Endothelial cell of umbilical vein (primary cell): ENCODE results near the gene DOCK6. TPM values are rescaled to one million over a fixed set of nuclear protein-coding genes. Genes with fewer than 3 reads are reported as not detected.

Source experiments
- BruUV-seq: library from RNA; stranded (reverse); fragments of 400-500 nt; replicated peaks from 2 replicates; lab custom pipeline; 2021; lab: Mats Ljungman, UMichigan
- CTCF ChIA-PET: fragments of 300-600, 350-600 bp; sonication (Branson Sonifier 250); formaldehyde crosslinking; loops from one replicate; lab custom pipeline; 2021; ENCODE audit warnings: antibody characterized with exemption, inconsistent platforms; lab: Charles Lee
- POLR2A ChIA-PET: fragments of 300-600, 350-600 bp; sonication (Branson Sonifier 250); formaldehyde crosslinking; loops from one replicate; lab custom pipeline; 2021; ENCODE audit warnings: antibody characterized with exemption, inconsistent platforms; lab: Charles Lee
- DNase-seq: peaks from one replicate; pipeline ENCODE4 v3.0.0-alpha.2; 2011; ENCODE audit warnings: low read depth, low spot score
- FAIRE-seq: peaks from 2 replicates; lab custom pipeline; 2011; peaks lifted over from hg19 to GRCh38; lab: Jason Lieb, UNC
- H2AFZ ChIP-seq: 2 replicates; pipeline ENCODE4 v1.6.0; 2012; ENCODE audit warnings: low read depth, low read length, control low read depth, inconsistent platforms
- H3K27ac ChIP-seq: 2 replicates; pipeline ENCODE4 v1.5.1; 2011; ENCODE audit warnings: low read depth, mild to moderate bottlenecking, control low read depth, low read length, moderate library complexity; ENCODE audit not compliant: insufficient read depth
- H3K27me3 ChIP-seq, 2 experiments: 2 replicates each; pipeline versions ENCODE4 v1.6.0 to v1.6.1; 2011; ENCODE audit warnings: low read length in 2 of 2, mixed read lengths in 1 of 2; ENCODE audit not compliant: control insufficient read depth in 2 of 2, insufficient read depth in 2 of 2
- H3K36me3 ChIP-seq, 2 experiments: 2 replicates in 1 of 2; 3 replicates in 1 of 2; pipeline ENCODE4 v1.5.1; 2011; ENCODE audit warnings: low read length in 2 of 2, mild to moderate bottlenecking in 1 of 2, moderate library complexity in 1 of 2; ENCODE audit not compliant: control insufficient read depth in 2 of 2, insufficient read depth in 2 of 2; ENCODE audit errors: extremely low read depth in 1 of 2
- H3K4me1 ChIP-seq: 3 replicates; pipeline ENCODE4 v1.5.1; 2011; ENCODE audit warnings: mild to moderate bottlenecking, low read length; ENCODE audit not compliant: control insufficient read depth, insufficient read depth; ENCODE audit errors: extremely low read depth
- H3K4me2 ChIP-seq: 2 replicates; pipeline ENCODE4 v1.6.1; 2011; ENCODE audit warnings: low read length, control low read depth, mixed read lengths; ENCODE audit not compliant: insufficient read depth
- H3K4me3 ChIP-seq, 3 experiments: fragments of 200-600 bp in 1 of 3; sonication (generic), shearing (Covaris generic) in 1 of 3; replicated peaks in 1 of 3; 2 replicates each; pipeline ENCODE4 v1.5.1; 2011 to 2016; ENCODE audit warnings: control low read depth in 3 of 3, low read length in 3 of 3, mild to moderate bottlenecking in 2 of 3, inconsistent platforms in 1 of 3, low read depth in 1 of 3, moderate library complexity in 1 of 3; ENCODE audit not compliant: insufficient read depth in 1 of 3
- H3K79me2 ChIP-seq: 2 replicates; pipeline ENCODE4 v1.6.0; 2012; ENCODE audit warnings: low read length, inconsistent platforms; ENCODE audit not compliant: control insufficient read depth, insufficient read depth
- H3K9ac ChIP-seq: replicated peaks from 2 replicates; pipeline ENCODE3; 2011; ENCODE audit warnings: low read length, control low read depth; ENCODE audit not compliant: insufficient read depth; ENCODE audit errors: extremely low read depth
- H3K9me1 ChIP-seq: replicated peaks from 3 replicates; pipeline ENCODE4 v1.6.0; 2011; ENCODE audit warnings: mild to moderate bottlenecking, low read length; ENCODE audit not compliant: control insufficient read depth, insufficient read depth; ENCODE audit errors: extremely low read depth
- H3K9me3 ChIP-seq: replicated peaks from 2 replicates; pipeline ENCODE4 v1.5.1; 2012; ENCODE audit warnings: low read length, inconsistent platforms; ENCODE audit not compliant: control insufficient read depth, insufficient read depth
- H4K20me1 ChIP-seq: replicated peaks from 2 replicates; pipeline ENCODE3; 2011; ENCODE audit warnings: mild to moderate bottlenecking, low read length; ENCODE audit not compliant: control insufficient read depth, insufficient read depth; ENCODE audit errors: extremely low read depth
- EZH2 ChIP-seq: IDR thresholded peaks from 2 replicates; pipeline ENCODE4 v1.6.1; 2012; ENCODE audit warnings: borderline replicate concordance, low read depth, mild to moderate bottlenecking, moderate library complexity, low read length, inconsistent platforms; ENCODE audit not compliant: severe bottlenecking
- FOS ChIP-seq: IDR thresholded peaks from 2 replicates; pipeline ENCODE4 v1.6.1; 2011; ENCODE audit warnings: mild to moderate bottlenecking, low read length, moderate library complexity, borderline replicate concordance; ENCODE audit not compliant: insufficient read depth
- GATA2 ChIP-seq: IDR thresholded peaks from 2 replicates; pipeline ENCODE4 v1.7.0; 2011; ENCODE audit warnings: low read depth, mild to moderate bottlenecking, moderate library complexity, mixed read lengths, low read length; ENCODE audit not compliant: insufficient read length, insufficient read depth
- JUN ChIP-seq: IDR thresholded peaks from 2 replicates; pipeline ENCODE4 v1.6.1; 2011; ENCODE audit warnings: borderline replicate concordance, low read depth; ENCODE audit not compliant: insufficient read length, insufficient read depth
- MYC ChIP-seq: IDR thresholded peaks from one replicate; pipeline ENCODE4 v1.6.1; 2011; ENCODE audit warnings: mild to moderate bottlenecking, low read depth, low read length
- POLR2A ChIP-seq: IDR thresholded peaks from 2 replicates; pipeline ENCODE4 v1.6.1; 2012; ENCODE audit warnings: low read depth, mild to moderate bottlenecking, control low read depth, low read length
- POLR2AphosphoS5 ChIP-seq: IDR thresholded peaks from 2 replicates; pipeline ENCODE4 v1.6.1; 2012; ENCODE audit warnings: low read depth, mild to moderate bottlenecking, control low read depth, low read length, moderate library complexity; ENCODE audit not compliant: insufficient read depth
- dilution Hi-C: fragments of 300-500 bp; cut with MboI; formaldehyde crosslinking; loops from one replicate; pipeline ENCODE4 v1.15.0; 2019; ENCODE audit warnings: low sequenced_read_pairs; ENCODE audit not compliant: extremely low pct_ligation_motif_present
- intact Hi-C: fragments of 100-400 bp; cut with micrococcal nuclease; formaldehyde crosslinking; loops from one replicate; pipeline ENCODE4 v1.10.0; 2022
- polyA plus RNA-seq, 4 experiments: library from polyadenylated mRNA; depleted of rRNA in 3 of 4; stranded (reverse) in 3 of 4; unstranded in 1 of 4; fragments of >200 nt; gene quantifications; 2 replicates each; pipeline versions ENCODE4 v1.2.1 to v1.2.3, GENCODE V29; 2011 to 2012; ENCODE audit warnings: missing spikeins in 1 of 4
- total RNA-seq: library from RNA; stranded (reverse); gene quantifications from 2 replicates; pipeline ENCODE4 v1.2.3, GENCODE V29; 2021
- TF ChIP-seq, protein P1 (sequence below), 2 donors: IDR thresholded peaks; 1 replicate in 1 of 2; 2 replicates in 1 of 2; pipeline ENCODE4 v1.5.1; 2011; ENCODE audit warnings: low read length in 2 of 2, mild to moderate bottlenecking in 2 of 2, moderate library complexity in 2 of 2, control low read depth in 1 of 2, inconsistent platforms in 1 of 2, low read depth in 1 of 2; ENCODE audit not compliant: insufficient read depth in 1 of 2; ENCODE audit errors: extremely low read depth in 1 of 2
- TF ChIP-seq, protein P2 (sequence below): IDR thresholded peaks from 2 replicates; pipeline ENCODE4 v1.6.1; 2011; ENCODE audit not compliant: insufficient read depth, insufficient read length

DOCK6 gene
- total and polyA plus RNA-seq, 2 donors (not counting 3 experiments of a cell fraction or from before 2014, with no cell fraction given): 126 to 334 TPM

DNA sequence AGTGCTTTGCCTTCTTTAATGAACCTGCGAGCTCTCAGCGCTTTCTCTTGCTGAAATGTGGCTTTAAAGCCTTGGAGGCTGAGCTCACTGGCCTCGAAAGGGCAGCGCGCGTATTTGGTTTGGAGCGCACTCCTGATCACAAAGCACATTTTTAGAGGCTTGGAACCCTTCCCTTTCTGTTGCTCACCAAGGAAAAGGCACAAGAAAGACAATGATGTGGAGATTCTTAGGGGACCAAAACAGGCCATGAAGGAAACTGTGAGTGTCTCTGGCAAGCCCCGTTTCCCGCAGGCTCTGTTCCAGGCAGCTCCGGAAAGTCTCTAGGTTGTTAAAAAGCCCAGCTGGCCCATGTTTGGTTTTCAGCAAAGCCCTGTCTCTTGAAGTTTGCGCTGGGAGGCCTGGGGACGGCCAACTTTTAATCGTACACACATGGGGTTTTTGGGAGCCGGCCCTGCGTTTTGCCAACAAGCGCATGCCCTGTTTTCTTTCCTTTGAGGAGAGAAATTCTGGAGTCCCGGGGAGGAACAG lies 97.4 kb downstream of the DOCK6 start:
- POLR2A ChIA-PET: interaction anchor here (1.1 kb wide), 1 partner anchor 21 kb away, joined by 3 read pairs; no protein-coding TSS in a partner anchor
- peaks cover 31% of the 10 kb centered on the region for H3K4me1 ChIP-seq
- intact Hi-C loops: no loop called here
- dilution Hi-C loops: no loop called here
- no peaks in the 10 kb centered on the region for H3K9me1 ChIP-seq
- H3K4me3 ChIP-seq: no peak overlapping the region
- no peaks in the 10 kb centered on the region for H3K27me3 ChIP-seq
- H3K9ac ChIP-seq: no peak overlapping the region
- no peaks in the 10 kb centered on the region for H4K20me1 ChIP-seq
- H3K36me3 ChIP-seq: peaks cover 4 to 8% of the 10 kb centered on the region in 2 experiments
- no peak overlapping the region for H2AFZ ChIP-seq
- peak overlapping the region; percentile 35 for H3K27ac ChIP-seq
- no TSS peak for BruUV-seq
- no peak overlapping the region for H3K4me2 ChIP-seq
- DNase-seq (peak; percentile 51), FAIRE-seq (peak; percentile 47)
- TF ChIP-seq GATA2 (no peak), JUN (no peak), MYC (no peak), POLR2A (no peak), FOS (no peak), EZH2 (no peak), POLR2AphosphoS5 (no peak)
- TF ChIP-seq, protein P1, sequence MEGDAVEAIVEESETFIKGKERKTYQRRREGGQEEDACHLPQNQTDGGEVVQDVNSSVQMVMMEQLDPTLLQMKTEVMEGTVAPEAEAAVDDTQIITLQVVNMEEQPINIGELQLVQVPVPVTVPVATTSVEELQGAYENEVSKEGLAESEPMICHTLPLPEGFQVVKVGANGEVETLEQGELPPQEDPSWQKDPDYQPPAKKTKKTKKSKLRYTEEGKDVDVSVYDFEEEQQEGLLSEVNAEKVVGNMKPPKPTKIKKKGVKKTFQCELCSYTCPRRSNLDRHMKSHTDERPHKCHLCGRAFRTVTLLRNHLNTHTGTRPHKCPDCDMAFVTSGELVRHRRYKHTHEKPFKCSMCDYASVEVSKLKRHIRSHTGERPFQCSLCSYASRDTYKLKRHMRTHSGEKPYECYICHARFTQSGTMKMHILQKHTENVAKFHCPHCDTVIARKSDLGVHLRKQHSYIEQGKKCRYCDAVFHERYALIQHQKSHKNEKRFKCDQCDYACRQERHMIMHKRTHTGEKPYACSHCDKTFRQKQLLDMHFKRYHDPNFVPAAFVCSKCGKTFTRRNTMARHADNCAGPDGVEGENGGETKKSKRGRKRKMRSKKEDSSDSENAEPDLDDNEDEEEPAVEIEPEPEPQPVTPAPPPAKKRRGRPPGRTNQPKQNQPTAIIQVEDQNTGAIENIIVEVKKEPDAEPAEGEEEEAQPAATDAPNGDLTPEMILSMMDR (IDR thresholded peaks at IDR 0.05; ENCODE audit: extremely low read depth in 1 of 2, insufficient read depth in 1 of 2, low read depth in 1 of 2, low read length in 2 of 2): no peak
- TF ChIP-seq, protein P2, sequence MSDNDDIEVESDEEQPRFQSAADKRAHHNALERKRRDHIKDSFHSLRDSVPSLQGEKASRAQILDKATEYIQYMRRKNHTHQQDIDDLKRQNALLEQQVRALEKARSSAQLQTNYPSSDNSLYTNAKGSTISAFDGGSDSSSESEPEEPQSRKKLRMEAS: no peak
- no peaks in the 10 kb centered on the region for H3K9me3 ChIP-seq
- CTCF ChIA-PET: interaction anchor here (0.8 to 3.1 kb wide), 4 partner anchors 10 to 35 kb away, joined by 4 to 10 read pairs (median 4); no protein-coding TSS in a partner anchor
- no peaks in the 10 kb centered on the region for H3K79me2 ChIP-seq
